Cardiac fibroblast (primary cell): ENCODE results near the gene CDH13.
A peak's percentile ranks its signal among the peaks of the same experiment; 100 is the strongest.

Experiments used
- DNase-seq, 2 donors: peaks; one replicate each; pipeline versions ENCODE4 v3.0.0 to v3.0.0-alpha.2; 2010; ENCODE audit warnings: low read depth in 2 of 2
- H3K4me3 ChIP-seq, 2 donors: replicated peaks in 1 of 2; 1 replicate in 1 of 2; 2 replicates in 1 of 2; pipeline ENCODE4 v1.5.1; 2011; ENCODE audit warnings: low read depth in 2 of 2, low read length in 2 of 2, mild to moderate bottlenecking in 2 of 2, moderate library complexity in 1 of 2
- CTCF ChIP-seq: IDR thresholded peaks from one replicate; pipeline ENCODE4 v1.5.1; 2011; ENCODE audit warnings: low read depth, mild to moderate bottlenecking, low read length, inconsistent platforms

Gene CDH13

GRCh38 chr16:82754716-82755513 is 128.1 kb downstream of the CDH13 start:
- DNase-seq = no peak
- no peak for TF ChIP-seq CTCF
- H3K4me3 ChIP-seq = no peak overlapping the region

GRCh38 chr16:82755570-82756282 is 129.0 kb downstream of the CDH13 start:
- peak; percentile 21 to 28 for DNase-seq
- TF ChIP-seq CTCF = peak; percentile 17
- H3K4me3 ChIP-seq = no peak overlapping the region

- DNase-seq = peak; percentile 42 to 57
- TF ChIP-seq CTCF = no peak
- no peak overlapping the region for H3K4me3 ChIP-seq
Observed at GRCh38 chr16:82756283-82756599, 129.5 kb downstream of the CDH13 start.

- no peak for DNase-seq
- TF ChIP-seq CTCF = no peak
- no peak overlapping the region for H3K4me3 ChIP-seq
Observed at GRCh38 chr16:82758406-82758805, 131.6 kb downstream of the CDH13 start.

GRCh38 chr16:82758904-82759303 is 132.1 kb downstream of the CDH13 start:
- TF ChIP-seq CTCF = no peak
- DNase-seq = no peak
- no peak overlapping the region for H3K4me3 ChIP-seq

GRCh38 chr16:82761236-82761635 is 134.5 kb downstream of the CDH13 start:
- no peak overlapping the region for H3K4me3 ChIP-seq
- peak; percentile 69 to 86 for DNase-seq
- no peak for TF ChIP-seq CTCF
